H1 (cell line): Measurements from ENCODE around the gene GFRA4.

Source experiments
- EGR1 ChIP-seq: IDR thresholded peaks from 2 replicates; pipeline ENCODE4 v1.6.1; 2011; ENCODE audit warnings: low read depth, low read length, borderline replicate concordance
- EZH2 ChIP-seq: fragments of 200-600 bp; sonication (generic); IDR thresholded peaks from 2 replicates; pipeline ENCODE4 v1.7.1; 2012; ENCODE audit warnings: low read depth, mild to moderate bottlenecking, moderate library complexity, low read length, inconsistent platforms; ENCODE audit not compliant: severe bottlenecking
- HDAC6 ChIP-seq: IDR thresholded peaks from one replicate; pipeline ENCODE4 v1.7.1; 2012; ENCODE audit warnings: low read depth, mild to moderate bottlenecking, inconsistent platforms, low read length, moderate library complexity
- POLR2A ChIP-seq, 2 experiments: IDR thresholded peaks; 1 replicate in 1 of 2; 2 replicates in 1 of 2; pipeline ENCODE4 v1.6.1; 2011; ENCODE audit warnings: low read depth in 2 of 2, low read length in 2 of 2, mild to moderate bottlenecking in 2 of 2; ENCODE audit errors: control extremely low read depth in 1 of 2
- POLR2AphosphoS5 ChIP-seq: IDR thresholded peaks from 2 replicates; pipeline ENCODE4 v1.6.1; 2011; ENCODE audit warnings: low read depth, low read length
- SIN3A ChIP-seq, 2 experiments: IDR thresholded peaks in 1 of 2; conservative IDR thresholded peaks in 1 of 2; 2 replicates each; pipeline ENCODE4 v1.6.1; 2011 to 2012; ENCODE audit warnings: low read length in 2 of 2, improper control_type of control experiment in 1 of 2, low read depth in 1 of 2, mild to moderate bottlenecking in 1 of 2
- TBP ChIP-seq: IDR thresholded peaks from 2 replicates; pipeline ENCODE4 v1.6.1; 2011; ENCODE audit warnings: low read depth, low read length, improper control_type of control experiment
- TCF12 ChIP-seq: IDR thresholded peaks from 2 replicates; pipeline ENCODE4 v1.6.1; 2011; ENCODE audit warnings: low read depth, mild to moderate bottlenecking, low read length
- TF ChIP-seq, protein P1 (sequence below), 3 experiments: IDR thresholded peaks; 1 replicate in 2 of 3; 2 replicates in 1 of 3; pipeline versions ENCODE4 v1.5.1 to v1.6.1; 2011; ENCODE audit warnings: low read length in 3 of 3, mild to moderate bottlenecking in 3 of 3, inconsistent platforms in 2 of 3, low read depth in 1 of 3, moderate library complexity in 1 of 3; ENCODE audit not compliant: insufficient read depth in 1 of 3; ENCODE audit errors: control extremely low read depth in 1 of 3
- TF ChIP-seq, protein P2 (sequence below): IDR thresholded peaks from 2 replicates; pipeline ENCODE4 v1.6.1; 2011; ENCODE audit warnings: low read length, improper control_type of control experiment

DNA sequence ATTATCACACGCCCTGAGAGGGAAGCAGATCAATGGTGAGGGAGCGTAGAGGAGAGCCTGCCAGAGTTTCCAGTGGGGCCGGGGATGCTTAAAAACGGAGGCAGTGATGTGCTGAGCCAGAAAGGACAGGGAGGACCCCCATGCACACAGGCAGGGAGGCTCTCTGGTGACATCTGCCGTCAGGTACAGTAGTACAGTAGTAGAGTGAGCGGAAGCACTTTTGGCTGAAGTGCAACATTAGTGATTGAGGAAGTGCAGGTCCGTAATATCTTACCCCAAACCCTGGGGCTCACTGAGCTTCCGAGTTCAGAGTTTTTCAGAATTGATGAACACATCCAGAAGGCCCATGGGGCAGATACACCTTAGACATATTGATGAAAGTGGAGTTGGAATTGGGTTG, 42.1 kb downstream of the GFRA4 start:
- TF ChIP-seq, protein P1, sequence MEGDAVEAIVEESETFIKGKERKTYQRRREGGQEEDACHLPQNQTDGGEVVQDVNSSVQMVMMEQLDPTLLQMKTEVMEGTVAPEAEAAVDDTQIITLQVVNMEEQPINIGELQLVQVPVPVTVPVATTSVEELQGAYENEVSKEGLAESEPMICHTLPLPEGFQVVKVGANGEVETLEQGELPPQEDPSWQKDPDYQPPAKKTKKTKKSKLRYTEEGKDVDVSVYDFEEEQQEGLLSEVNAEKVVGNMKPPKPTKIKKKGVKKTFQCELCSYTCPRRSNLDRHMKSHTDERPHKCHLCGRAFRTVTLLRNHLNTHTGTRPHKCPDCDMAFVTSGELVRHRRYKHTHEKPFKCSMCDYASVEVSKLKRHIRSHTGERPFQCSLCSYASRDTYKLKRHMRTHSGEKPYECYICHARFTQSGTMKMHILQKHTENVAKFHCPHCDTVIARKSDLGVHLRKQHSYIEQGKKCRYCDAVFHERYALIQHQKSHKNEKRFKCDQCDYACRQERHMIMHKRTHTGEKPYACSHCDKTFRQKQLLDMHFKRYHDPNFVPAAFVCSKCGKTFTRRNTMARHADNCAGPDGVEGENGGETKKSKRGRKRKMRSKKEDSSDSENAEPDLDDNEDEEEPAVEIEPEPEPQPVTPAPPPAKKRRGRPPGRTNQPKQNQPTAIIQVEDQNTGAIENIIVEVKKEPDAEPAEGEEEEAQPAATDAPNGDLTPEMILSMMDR (IDR thresholded peaks at IDR 0.05; ENCODE audit: control extremely low read depth in 1 of 3, insufficient read depth in 1 of 3, low read depth in 1 of 3, low read length in 3 of 3): peak; percentile 32 to 49 (median 47); a peak in 3 of 4 replicates
- TF ChIP-seq HDAC6 (no peak), SIN3A (conservative IDR thresholded peaks at IDR 0.05 in 1 of 2, IDR thresholded peaks at IDR 0.05 in 1 of 2; ENCODE audit: low read depth in 1 of 2, low read length in 2 of 2) (no peak), EGR1 (no peak), POLR2AphosphoS5 (no peak), POLR2A (IDR thresholded peaks at IDR 0.05; ENCODE audit: control extremely low read depth in 1 of 2, low read depth in 2 of 2, low read length in 2 of 2) (no peak), TCF12 (no peak), EZH2 (no peak), TBP (no peak)
- TF ChIP-seq, protein P2, sequence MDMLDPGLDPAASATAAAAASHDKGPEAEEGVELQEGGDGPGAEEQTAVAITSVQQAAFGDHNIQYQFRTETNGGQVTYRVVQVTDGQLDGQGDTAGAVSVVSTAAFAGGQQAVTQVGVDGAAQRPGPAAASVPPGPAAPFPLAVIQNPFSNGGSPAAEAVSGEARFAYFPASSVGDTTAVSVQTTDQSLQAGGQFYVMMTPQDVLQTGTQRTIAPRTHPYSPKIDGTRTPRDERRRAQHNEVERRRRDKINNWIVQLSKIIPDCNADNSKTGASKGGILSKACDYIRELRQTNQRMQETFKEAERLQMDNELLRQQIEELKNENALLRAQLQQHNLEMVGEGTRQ: no peak
